OCI-LY1 (cell line): Measurements from ENCODE around the gene ARMC9.

Source experiments
- H2AFZ ChIP-seq: fragments of 200-600 bp; sonication (generic), shearing (Covaris generic); 2 replicates; pipeline ENCODE4 v1.6.0; 2014; ENCODE audit warnings: antibody characterized with exemption, mild to moderate bottlenecking, low read length
- H3F3A ChIP-seq: fragments of 200-600 bp; sonication (generic), shearing (Covaris generic); 2 replicates; pipeline ENCODE4 v1.6.0; 2014; ENCODE audit warnings: mild to moderate bottlenecking, antibody characterized with exemption, low read length, moderate library complexity; ENCODE audit not compliant: insufficient read depth
- H3K27ac ChIP-seq: fragments of 200-600 bp; sonication (generic); 2 replicates; pipeline ENCODE4 v1.5.1; 2014; ENCODE audit warnings: low read length, mixed run types, mild to moderate bottlenecking, low read depth; ENCODE audit not compliant: poor library complexity, severe bottlenecking
- H3K27me3 ChIP-seq: fragments of 200-600 bp; sonication (generic); 2 replicates; pipeline ENCODE4 v1.6.0; 2014; ENCODE audit warnings: antibody characterized with exemption, mild to moderate bottlenecking, low read length, moderate library complexity; ENCODE audit not compliant: insufficient read depth
- H3K36me3 ChIP-seq: fragments of 200-600 bp; sonication (generic); 2 replicates; pipeline ENCODE4 v1.6.1; 2014; ENCODE audit warnings: mild to moderate bottlenecking, antibody characterized with exemption, low read length, moderate library complexity, mixed read lengths; ENCODE audit not compliant: insufficient read depth
- H3K4me1 ChIP-seq: fragments of 200-600 bp; sonication (generic); 2 replicates; pipeline ENCODE4 v1.5.1; 2014; ENCODE audit warnings: mild to moderate bottlenecking, low read length, moderate library complexity; ENCODE audit not compliant: insufficient read depth, severe bottlenecking
- H3K4me2 ChIP-seq: fragments of 200-600 bp; sonication (generic), shearing (Covaris generic); 2 replicates; pipeline ENCODE4 v1.6.1; 2014; ENCODE audit warnings: low read length
- H3K4me3 ChIP-seq: fragments of 200-600 bp; sonication (generic); 2 replicates; pipeline ENCODE4 v1.5.1; 2014; ENCODE audit warnings: low read length, low read depth, mild to moderate bottlenecking, mixed read lengths; ENCODE audit not compliant: poor library complexity, severe bottlenecking
- H3K79me2 ChIP-seq: fragments of 200-600 bp; shearing (Covaris generic); 2 replicates; pipeline ENCODE4 v1.6.1; 2016; ENCODE audit warnings: mixed run types, low read length, mixed read lengths; ENCODE audit not compliant: insufficient read depth
- H3K9ac ChIP-seq: fragments of 200-600 bp; sonication (generic), shearing (Covaris generic); 2 replicates; pipeline ENCODE4 v1.6.1; 2014; ENCODE audit warnings: mild to moderate bottlenecking, low read length, mixed read lengths
- H3K9me2 ChIP-seq: fragments of 200-600 bp; sonication (generic), shearing (Covaris generic); 2 replicates; pipeline ENCODE4 v1.6.1; 2014; ENCODE audit warnings: low read depth, mild to moderate bottlenecking, low read length, mixed read lengths
- H3K9me3 ChIP-seq: fragments of 200-600 bp; shearing (Covaris generic); 2 replicates; pipeline ENCODE4 v1.6.1; 2014; ENCODE audit warnings: low read length, mixed read lengths
- H4K20me1 ChIP-seq: fragments of 200-600 bp; sonication (generic), shearing (Covaris generic); 2 replicates; pipeline ENCODE4 v1.6.0; 2016; ENCODE audit warnings: mild to moderate bottlenecking, low read length; ENCODE audit not compliant: insufficient read depth
- CTCF ChIP-seq: fragments of 200-600 bp; sonication (generic), shearing (Covaris generic); IDR thresholded peaks from 2 replicates; pipeline ENCODE4 v1.5.1; 2017; ENCODE audit warnings: mild to moderate bottlenecking, antibody characterized with exemption, low read length, moderate library complexity, mixed read lengths
- EZH2 ChIP-seq: fragments of 200-600 bp; sonication (generic), shearing (Covaris generic); IDR thresholded peaks from 2 replicates; pipeline ENCODE4 v1.8.0; 2017; ENCODE audit warnings: borderline replicate concordance, mixed run types, mild to moderate bottlenecking, antibody characterized with exemption, low read length, moderate library complexity, mixed read lengths

The ARMC9 gene

GRCh38 chr2:231317579-231317978 is 119.1 kb downstream of the ARMC9 start:
- H2AFZ ChIP-seq: no peak overlapping the region
- no peaks in the 10 kb centered on the region for H3K9me2 ChIP-seq
- H3K27ac ChIP-seq: no peak overlapping the region
- TF ChIP-seq EZH2: no peak
- no peak for TF ChIP-seq CTCF
- H4K20me1 ChIP-seq: no peaks in the 10 kb centered on the region
- H3K36me3 ChIP-seq: no peaks in the 10 kb centered on the region; the same call in 1 of the 2 replicates
- peaks cover 11% of the 10 kb centered on the region; the same call in 1 of the 2 replicates for H3K9me3 ChIP-seq
- H3K4me1 ChIP-seq: peaks cover 10% of the 10 kb centered on the region
- H3K79me2 ChIP-seq: no peaks in the 10 kb centered on the region
- H3K9ac ChIP-seq: no peak overlapping the region
- no peak overlapping the region for H3K4me3 ChIP-seq
- H3K4me2 ChIP-seq: no peak overlapping the region
- H3K27me3 ChIP-seq: peaks cover 17% of the 10 kb centered on the region; the same call in 1 of the 2 replicates
- H3F3A ChIP-seq: no peaks in the 10 kb centered on the region

DNA sequence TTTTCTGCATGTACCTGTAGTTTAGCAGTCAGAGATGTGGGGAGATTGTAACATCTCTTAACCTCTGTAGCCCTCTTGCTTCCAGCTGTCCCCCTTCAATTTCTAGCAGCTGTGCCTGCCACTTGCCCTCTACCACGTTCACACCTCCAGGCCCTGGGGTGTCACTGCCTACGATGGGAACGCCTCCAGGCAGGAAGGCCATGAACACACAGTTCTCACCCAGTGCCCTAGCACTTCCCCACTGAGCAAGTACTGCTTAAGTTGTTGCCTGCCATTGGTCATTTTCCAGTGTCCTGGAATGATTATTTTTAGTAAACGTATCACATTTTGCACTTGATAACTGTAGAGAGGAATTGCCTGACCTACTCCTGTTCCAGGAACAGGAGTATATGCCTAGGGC is 120.0 kb downstream of the ARMC9 start:
- Histone ChIP-seq H3K4me1 (peaks cover 10% of the 10 kb centered on the region), H3K27ac (no peak overlapping the region), H3K9me2 (no peaks in the 10 kb centered on the region), H3K36me3 (no peaks in the 10 kb centered on the region; the same call in 1 of the 2 replicates), H3K9ac (no peak overlapping the region), H2AFZ (no peak overlapping the region), H3K27me3 (peaks cover 17% of the 10 kb centered on the region; the same call in 1 of the 2 replicates), H3K9me3 (peaks cover 11% of the 10 kb centered on the region; the same call in 1 of the 2 replicates), H4K20me1 (no peaks in the 10 kb centered on the region), H3K4me2 (no peak overlapping the region), H3F3A (no peaks in the 10 kb centered on the region), H3K79me2 (no peaks in the 10 kb centered on the region), H3K4me3 (no peak overlapping the region)
- TF ChIP-seq CTCF (no peak), EZH2 (no peak)

DNA sequence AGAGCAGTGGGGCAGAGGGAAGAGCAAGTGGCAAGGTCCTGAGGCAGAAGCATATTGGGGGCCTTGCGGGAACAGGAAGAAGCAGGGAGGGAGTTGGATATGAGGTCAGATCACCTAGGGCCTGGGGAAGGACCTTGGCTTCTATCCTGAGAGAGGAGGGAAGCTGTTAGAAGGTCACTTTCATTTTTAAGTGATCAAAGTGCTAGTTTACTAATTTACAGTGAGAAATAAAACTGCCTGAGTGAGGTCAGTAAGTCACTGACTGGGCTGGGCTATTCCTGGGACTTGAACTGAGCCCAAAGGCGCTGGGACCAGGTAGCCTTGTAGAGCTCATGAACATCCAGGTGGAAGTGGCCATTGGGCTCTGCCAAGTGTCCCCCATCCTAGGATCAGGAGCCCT is 120.5 kb downstream of the ARMC9 start:
- H3K27me3 ChIP-seq: peaks cover 17% of the 10 kb centered on the region; the same call in 1 of the 2 replicates
- no peak overlapping the region for H3K4me2 ChIP-seq
- H2AFZ ChIP-seq: no peak overlapping the region
- H3K9ac ChIP-seq: no peak overlapping the region
- no peak overlapping the region for H3K4me3 ChIP-seq
- H3K79me2 ChIP-seq: no peaks in the 10 kb centered on the region
- H3F3A ChIP-seq: no peaks in the 10 kb centered on the region
- H3K9me3 ChIP-seq: peaks cover 11% of the 10 kb centered on the region; the same call in 1 of the 2 replicates
- no peaks in the 10 kb centered on the region for H3K9me2 ChIP-seq
- H4K20me1 ChIP-seq: no peaks in the 10 kb centered on the region
- TF ChIP-seq EZH2 (no peak), CTCF (no peak)
- peaks cover 10% of the 10 kb centered on the region for H3K4me1 ChIP-seq
- no peaks in the 10 kb centered on the region; the same call in 1 of the 2 replicates for H3K36me3 ChIP-seq
- no peak overlapping the region for H3K27ac ChIP-seq
